Endometrium (tissue), 2 donors: ENCODE data around the gene ELSPBP1.
"Not testable (repeated sequence)": the region's sequence is repeated elsewhere in the genome, so short reads cannot be mapped to it uniquely, and the experiment has no call there.

Source experiments
- FAIRE-seq: peaks from 2 replicates; lab custom pipeline; 2012; peaks lifted over from hg19 to GRCh38; lab: Jason Lieb, UNC
- donor health status: control.
- donor health status: control.

Gene ELSPBP1

GRCh38 chr19:48043675-48044258, 49.3 kb downstream of the ELSPBP1 start, which contains the start of gene CABP5:
Gene CABP5, minus strand, starts transcription at chr19:48044079. Its CDS starts 157 bp downstream, at chr19:48043922.
- FAIRE-seq: no peak

GRCh38 chr19:48044561-48044960, 50.1 kb downstream of the ELSPBP1 start:
- FAIRE-seq: no peak

GRCh38 chr19:48051335-48052033, 57.1 kb downstream of the ELSPBP1 start:
- FAIRE-seq: no peak

GRCh38 chr19:48053076-48053475, 58.6 kb downstream of the ELSPBP1 start:
- FAIRE-seq: no peak

GRCh38 chr19:48053856-48054255, 59.4 kb downstream of the ELSPBP1 start:
- FAIRE-seq: no peak

GRCh38 chr19:48059331-48059730, 64.9 kb downstream of the ELSPBP1 start:
- no peak for FAIRE-seq

GRCh38 chr19:48060381-48060780, 65.9 kb downstream of the ELSPBP1 start:
- FAIRE-seq: no peak

GRCh38 chr19:48061401-48062344, 67.2 kb downstream of the ELSPBP1 start:
- no peak for FAIRE-seq

- no peak for FAIRE-seq
These were observed 70.1 kb downstream of the ELSPBP1 start for GRCh38 chr19:48064509-48064908.

GRCh38 chr19:48069435-48069834, 75.0 kb downstream of the ELSPBP1 start:
- FAIRE-seq: no peak

GRCh38 chr19:48070177-48070769, 75.8 kb downstream of the ELSPBP1 start:
- FAIRE-seq: not testable (repeated sequence)
